Breast epithelium (tissue), 3 donors: ENCODE data around the gene PARP3.

ENCODE experiments used
- POLR2A ChIP-seq: fragments of 450-650 bp; IDR thresholded peaks from one replicate; pipeline ENCODE4 v1.6.1; 2016; ENCODE audit warnings: antibody characterized with exemption, mild to moderate bottlenecking, moderate library complexity
- TF ChIP-seq, protein P1 (sequence below), 3 donors: fragments of 450-650 bp; IDR thresholded peaks; one replicate each; pipeline ENCODE4 v1.5.1; 2016 to 2017; ENCODE audit warnings: antibody characterized with exemption in 3 of 3, mild to moderate bottlenecking in 3 of 3, moderate library complexity in 3 of 3

- TF ChIP-seq, protein P1, sequence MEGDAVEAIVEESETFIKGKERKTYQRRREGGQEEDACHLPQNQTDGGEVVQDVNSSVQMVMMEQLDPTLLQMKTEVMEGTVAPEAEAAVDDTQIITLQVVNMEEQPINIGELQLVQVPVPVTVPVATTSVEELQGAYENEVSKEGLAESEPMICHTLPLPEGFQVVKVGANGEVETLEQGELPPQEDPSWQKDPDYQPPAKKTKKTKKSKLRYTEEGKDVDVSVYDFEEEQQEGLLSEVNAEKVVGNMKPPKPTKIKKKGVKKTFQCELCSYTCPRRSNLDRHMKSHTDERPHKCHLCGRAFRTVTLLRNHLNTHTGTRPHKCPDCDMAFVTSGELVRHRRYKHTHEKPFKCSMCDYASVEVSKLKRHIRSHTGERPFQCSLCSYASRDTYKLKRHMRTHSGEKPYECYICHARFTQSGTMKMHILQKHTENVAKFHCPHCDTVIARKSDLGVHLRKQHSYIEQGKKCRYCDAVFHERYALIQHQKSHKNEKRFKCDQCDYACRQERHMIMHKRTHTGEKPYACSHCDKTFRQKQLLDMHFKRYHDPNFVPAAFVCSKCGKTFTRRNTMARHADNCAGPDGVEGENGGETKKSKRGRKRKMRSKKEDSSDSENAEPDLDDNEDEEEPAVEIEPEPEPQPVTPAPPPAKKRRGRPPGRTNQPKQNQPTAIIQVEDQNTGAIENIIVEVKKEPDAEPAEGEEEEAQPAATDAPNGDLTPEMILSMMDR (IDR thresholded peaks at IDR 0.05): no peak
- TF ChIP-seq POLR2A: no peak
Measured at GRCh38 chr3:51937611-51938450, 4.3 kb upstream of the PARP3 start.
